Measurements from ENCODE around the gene THSD4.

GRCh38 chr15:71691081-71691457, 575.8 kb downstream of the THSD4 start:
- no peak for TF ChIP-seq RAD21 (conservative IDR thresholded peaks at IDR 0.05 in 1 of 2, IDR thresholded peaks at IDR 0.05 in 1 of 2)
- TF ChIP-seq RARB (CRISPR knock-in tag; IDR thresholded peaks at IDR 0.05) = no peak
- TF ChIP-seq, protein P1, sequence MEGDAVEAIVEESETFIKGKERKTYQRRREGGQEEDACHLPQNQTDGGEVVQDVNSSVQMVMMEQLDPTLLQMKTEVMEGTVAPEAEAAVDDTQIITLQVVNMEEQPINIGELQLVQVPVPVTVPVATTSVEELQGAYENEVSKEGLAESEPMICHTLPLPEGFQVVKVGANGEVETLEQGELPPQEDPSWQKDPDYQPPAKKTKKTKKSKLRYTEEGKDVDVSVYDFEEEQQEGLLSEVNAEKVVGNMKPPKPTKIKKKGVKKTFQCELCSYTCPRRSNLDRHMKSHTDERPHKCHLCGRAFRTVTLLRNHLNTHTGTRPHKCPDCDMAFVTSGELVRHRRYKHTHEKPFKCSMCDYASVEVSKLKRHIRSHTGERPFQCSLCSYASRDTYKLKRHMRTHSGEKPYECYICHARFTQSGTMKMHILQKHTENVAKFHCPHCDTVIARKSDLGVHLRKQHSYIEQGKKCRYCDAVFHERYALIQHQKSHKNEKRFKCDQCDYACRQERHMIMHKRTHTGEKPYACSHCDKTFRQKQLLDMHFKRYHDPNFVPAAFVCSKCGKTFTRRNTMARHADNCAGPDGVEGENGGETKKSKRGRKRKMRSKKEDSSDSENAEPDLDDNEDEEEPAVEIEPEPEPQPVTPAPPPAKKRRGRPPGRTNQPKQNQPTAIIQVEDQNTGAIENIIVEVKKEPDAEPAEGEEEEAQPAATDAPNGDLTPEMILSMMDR (IDR thresholded peaks at IDR 0.05) = no peak
- no peak for TF ChIP-seq POLR2AphosphoS2 (conservative IDR thresholded peaks at IDR 0.05; ENCODE audit: low read length)
- no peak for TF ChIP-seq BHLHE40 (IDR thresholded peaks at IDR 0.05; ENCODE audit: low read depth, low read length)
- TF ChIP-seq, protein P2, sequence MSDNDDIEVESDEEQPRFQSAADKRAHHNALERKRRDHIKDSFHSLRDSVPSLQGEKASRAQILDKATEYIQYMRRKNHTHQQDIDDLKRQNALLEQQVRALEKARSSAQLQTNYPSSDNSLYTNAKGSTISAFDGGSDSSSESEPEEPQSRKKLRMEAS (IDR thresholded peaks at IDR 0.05) = no peak

Measured in A549 (cell line).